Measurements from ENCODE around the gene PAX9.

Gene PAX9

DNA sequence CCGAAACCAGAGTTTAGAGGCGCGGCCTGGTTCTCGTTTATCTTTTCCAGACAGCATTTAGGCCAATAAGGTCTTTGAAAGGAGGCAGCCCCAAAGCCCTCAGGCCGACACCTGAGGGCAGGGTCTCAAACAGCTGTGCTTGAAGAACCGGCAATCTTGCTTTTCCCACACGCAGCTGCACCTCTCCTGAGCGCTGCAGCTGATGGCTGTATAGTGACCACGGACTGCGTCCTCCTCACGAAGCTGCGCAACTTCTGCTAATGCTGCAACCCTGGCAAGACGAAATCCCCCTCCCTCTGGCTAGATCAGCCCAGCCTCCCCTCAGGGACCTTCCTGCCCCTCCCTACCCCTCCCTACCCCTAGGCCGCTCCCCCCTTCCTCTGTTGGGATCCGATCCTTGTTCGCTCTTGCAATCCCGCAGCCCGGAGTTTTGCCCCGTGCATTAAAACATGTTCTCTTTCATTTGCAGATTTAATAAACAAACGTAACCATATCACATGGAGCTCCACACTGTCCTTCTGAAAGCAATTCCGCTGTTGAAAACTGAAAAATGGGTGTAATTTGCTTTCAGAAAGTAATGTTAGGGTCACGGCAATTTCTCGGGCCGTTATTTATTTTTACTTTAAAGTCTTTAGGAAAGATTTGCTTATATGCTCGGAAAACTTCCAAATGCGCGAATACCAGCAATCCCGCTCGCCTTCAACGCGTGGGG is 4.8 kb upstream of the PAX9 start:
- DNase-seq, result no peak

DNA sequence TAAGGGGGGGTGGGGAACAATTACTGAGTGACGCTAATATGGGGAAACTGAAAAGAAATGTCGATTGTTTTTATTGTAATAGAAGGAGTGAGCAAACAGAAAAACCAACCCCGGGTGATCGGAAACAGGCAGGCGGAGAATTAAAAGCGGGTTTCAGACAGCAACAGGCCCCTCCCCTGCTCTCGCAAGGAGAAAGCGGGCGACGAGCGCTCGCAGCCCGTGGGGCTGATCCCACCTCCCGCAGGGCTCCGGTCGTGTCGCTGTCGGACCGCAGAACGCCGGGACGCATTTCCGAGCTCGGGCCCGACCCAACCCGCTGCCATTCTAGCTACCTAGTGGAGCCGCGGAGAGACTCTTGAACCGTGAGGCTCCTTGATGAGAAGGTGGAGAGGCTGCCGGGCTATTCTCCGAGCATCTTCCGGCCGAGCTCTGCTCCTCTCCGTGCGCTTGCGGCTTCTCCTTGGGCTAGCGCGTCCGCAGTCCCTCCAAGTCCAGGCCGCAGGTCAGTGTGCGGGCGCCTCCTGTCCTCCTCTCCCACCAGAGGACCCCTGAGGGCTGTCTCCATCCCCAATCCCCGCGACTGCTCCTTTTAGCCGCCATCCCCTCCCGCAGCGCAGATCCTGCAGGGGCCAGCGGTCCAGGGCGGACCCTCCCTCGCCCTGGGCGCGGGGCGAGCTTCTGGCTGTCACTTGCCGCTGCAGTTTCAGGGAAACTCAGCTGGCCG is 4.1 kb upstream of the PAX9 start:
- DNase-seq, result no peak

DNA sequence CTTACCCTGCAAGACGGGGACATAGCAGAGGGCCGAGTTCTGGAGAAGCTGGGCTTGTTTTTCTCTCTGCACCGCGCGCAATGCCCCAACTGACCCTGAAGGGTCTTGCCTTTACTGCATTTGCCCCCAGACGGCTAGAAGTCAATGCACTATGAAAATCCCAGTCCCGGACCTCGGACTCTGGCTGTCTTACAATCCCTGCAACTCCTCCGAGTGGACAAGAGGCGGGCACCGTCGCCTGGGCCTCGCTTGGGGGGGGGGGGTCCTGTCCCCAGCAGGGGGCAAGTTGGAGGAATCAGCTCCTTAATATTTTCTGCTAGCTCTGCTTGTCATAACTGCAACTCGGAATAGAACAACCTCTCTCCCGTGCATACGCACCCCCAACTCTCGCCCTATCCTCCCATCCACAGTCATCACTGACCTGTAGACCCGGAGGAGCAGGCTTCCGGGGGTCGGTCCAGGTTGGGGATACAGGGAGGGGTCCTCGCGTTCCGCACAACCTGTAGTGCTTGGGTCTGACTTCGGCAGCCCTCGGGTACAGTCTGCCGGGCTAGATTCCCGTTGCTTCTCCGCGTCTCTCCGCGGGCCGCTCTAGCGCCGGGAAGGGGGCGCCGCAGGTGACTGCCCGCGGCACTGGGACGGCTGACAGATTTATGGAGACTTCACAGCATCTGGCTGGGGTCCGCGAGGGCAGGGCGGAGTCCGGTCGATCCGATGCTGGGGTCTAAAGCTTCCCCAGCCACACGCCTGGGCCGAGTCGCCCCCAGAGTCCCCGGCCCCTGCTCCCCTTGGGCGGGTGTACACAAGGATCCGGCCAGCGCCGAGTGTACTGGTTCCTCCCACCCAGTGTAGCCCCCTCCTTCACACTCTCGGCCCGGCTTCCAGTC is 3.3 kb upstream of the PAX9 start:
- DNase-seq, result no peak

DNA sequence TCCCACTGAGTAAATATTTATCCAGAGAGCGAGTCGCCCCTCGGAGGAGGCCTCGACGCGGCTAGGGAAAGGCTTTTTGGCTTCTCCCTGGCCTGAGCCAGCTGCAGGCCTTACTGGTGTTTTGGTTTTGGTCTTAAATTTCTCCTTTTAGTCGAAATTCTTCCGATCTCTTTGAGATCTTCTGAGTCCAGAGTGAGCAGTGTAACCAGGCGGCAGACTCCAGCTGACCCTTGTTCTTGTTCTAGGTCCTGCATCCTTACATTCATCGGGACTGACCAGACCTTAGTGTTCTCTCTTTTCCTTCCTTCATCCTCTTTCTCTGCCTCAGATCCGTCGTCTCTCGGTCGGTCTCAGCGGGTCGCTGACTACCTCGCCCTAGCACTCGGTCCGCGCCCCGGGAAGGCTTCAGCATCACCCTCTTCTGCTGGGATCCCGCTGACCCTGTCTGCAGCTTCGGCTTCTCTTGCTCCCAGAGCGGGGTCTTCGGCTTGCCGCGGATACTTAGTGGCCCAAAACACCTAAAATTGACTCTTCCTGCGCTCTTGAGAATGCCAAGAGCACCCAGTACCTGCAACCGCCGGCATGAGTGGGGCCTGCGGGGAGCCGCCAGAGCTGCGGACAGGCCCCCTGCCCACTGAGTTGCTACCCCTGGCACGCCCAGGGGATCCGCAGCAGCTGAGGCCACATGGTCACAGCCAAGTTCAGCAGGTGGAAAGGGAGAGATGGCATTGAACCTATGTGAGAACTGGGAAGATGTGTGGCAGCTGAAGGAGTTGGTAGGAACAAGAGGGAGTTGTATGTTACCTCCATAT is 2.4 kb upstream of the PAX9 start:
- DNase-seq, result no peak

DNA sequence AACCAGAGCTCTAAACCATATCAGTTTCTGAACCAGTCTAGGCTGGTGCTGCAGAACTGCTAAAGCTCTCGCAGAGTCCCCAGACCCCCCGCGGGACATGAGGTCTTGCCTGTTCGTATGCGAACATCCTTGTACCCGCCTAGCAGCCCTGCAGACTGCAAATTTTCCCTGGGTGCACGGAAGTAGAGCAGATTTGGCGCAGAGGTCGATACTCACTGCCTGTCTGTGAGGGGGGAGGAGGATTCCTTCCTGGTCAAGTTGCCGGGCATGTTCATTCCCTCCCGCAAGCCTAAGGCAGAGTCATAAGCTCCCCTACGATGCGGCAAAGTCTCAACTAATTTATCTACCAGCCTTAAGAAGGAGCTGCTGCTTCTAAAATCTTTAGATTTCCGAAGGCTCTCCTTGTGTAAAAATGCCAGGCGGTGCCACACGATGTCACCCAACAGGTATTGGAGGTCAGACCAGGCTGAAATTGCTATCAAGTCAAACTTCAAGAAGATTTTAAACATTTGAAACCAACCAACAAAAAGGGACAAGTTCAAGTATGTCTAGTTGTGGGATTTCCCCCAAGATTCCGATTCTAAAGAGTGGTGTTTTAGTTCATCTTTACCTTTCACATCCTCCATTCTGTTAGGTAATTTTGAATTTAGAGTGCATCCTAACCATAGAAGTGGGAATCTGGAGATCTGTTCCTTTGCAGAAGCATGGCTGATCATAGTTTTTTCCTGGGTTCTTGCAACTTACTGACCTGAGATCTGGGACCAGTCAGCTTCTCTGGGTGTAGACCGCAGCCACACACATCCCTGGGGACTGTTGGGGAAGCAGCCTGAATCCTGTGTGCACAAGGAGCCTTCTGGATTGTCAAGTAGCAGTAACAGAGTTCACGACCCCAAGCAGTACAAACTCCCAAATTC is 1.6 kb upstream of the PAX9 start:
- no peak for DNase-seq

DNA sequence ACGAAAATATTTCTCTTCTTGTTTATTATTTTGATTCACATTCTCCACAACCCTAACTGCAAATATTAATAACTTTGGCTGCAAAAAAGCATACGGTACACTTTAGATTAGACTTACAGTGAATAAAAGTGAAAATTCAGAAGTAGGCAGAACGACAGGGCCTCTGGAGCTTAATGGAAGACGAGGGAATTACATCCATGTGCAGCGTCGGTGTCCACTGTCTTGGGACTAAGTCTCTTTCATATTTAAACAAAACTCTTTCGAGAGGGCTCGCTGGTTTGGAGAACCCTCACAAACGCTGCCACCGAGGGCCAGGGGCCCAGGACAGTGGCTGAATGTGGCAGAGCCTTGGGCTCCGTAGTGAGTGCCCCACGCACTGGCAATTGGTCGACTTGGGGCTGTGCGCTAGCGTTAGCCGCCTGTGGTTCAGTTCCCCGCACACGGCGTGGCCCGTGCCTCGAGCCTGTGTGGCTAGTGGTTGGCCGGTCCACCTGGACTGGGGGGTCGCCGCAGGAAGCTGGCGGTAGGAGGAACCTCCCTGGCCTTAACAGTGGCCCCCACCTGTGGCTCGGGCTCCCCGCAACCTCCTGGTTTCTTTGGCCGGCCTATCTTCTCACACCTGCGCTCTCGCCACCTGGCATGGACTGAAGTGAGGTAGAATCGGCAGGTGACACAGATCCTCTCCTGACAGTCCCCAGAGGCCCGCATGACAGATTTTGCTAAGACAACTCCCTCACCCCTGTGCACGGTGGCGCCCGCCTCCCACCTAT is 739 bp upstream of the PAX9 start:
- no peak for DNase-seq

DNA sequence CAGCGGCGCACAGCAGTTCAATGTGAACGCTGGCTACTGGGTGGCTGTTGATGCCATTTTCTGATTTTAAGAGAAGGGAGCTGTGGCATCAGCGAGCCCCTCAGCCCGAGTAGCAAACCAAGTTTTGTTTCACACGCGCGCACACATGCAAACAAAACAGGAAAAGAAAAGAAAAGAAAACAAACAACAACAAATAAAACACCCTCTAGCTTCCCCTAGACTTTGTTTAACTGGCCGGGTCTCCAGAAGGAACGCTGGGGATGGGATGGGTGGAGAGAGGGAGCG is 540 bp downstream of the PAX9 start:
- DNase-seq, result no peak

DNA sequence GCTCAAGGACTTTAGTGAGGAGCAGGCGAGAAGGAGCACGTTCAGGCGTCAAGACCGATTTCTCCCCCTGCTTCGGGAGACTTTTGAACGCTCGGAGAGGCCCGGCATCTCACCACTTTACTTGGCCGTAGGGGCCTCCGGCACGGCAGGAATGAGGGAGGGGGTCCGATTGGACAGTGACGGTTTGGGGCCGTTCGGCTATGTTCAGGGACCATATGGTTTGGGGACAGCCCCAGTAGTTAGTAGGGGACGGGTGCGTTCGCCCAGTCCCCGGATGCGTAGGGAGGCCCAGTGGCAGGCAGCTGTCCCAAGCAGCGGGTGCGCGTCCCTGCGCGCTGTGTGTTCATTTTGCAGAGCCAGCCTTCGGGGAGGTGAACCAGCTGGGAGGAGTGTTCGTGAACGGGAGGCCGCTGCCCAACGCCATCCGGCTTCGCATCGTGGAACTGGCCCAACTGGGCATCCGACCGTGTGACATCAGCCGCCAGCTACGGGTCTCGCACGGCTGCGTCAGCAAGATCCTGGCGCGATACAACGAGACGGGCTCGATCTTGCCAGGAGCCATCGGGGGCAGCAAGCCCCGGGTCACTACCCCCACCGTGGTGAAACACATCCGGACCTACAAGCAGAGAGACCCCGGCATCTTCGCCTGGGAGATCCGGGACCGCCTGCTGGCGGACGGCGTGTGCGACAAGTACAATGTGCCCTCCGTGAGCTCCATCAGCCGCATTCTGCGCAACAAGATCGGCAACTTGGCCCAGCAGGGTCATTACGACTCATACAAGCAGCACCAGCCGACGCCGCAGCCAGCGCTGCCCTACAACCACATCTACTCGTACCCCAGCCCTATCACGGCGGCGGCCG is 1.1 kb downstream of the PAX9 start:
- no peak for DNase-seq

DNA sequence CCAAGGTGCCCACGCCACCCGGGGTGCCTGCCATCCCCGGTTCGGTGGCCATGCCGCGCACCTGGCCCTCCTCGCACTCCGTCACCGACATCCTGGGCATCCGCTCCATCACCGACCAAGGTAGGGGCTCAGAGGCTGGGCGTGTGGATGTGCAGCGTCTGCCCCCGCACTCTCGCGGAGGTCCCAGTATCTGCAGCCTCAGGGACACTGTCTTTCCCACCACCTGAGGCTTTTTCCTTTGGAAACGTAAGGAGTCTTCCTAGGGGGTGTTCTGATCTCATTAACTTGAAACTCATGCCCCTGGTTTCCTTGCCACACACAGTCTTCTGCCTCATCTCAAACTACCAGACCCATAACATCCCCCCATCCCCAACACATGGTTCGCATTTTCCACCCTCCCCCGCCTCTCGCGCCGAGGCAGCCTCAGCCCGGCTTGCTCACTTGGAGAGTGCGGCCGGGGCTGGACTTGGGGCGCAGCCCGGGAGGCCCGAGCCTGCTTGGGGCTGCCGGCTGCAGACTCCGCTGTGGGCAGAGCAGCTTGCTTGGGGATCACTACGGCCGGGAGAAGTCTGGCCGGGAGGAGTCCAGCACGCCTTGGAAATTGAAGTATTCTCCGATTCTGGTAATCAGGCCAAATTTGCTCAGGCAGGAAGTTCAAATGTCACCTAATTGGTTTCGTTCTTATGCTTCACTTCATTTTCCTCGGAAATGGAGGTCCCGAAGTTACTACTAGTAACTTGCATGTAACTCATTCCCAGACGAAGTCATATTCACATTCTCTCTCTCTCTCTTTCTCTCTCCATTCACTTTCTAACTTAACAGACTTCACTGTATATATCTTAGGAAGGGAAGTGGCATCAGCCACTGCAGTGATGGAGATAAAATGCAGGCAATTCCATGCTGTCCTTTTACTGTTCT is 2.0 kb downstream of the PAX9 start:
- no peak for DNase-seq

DNA sequence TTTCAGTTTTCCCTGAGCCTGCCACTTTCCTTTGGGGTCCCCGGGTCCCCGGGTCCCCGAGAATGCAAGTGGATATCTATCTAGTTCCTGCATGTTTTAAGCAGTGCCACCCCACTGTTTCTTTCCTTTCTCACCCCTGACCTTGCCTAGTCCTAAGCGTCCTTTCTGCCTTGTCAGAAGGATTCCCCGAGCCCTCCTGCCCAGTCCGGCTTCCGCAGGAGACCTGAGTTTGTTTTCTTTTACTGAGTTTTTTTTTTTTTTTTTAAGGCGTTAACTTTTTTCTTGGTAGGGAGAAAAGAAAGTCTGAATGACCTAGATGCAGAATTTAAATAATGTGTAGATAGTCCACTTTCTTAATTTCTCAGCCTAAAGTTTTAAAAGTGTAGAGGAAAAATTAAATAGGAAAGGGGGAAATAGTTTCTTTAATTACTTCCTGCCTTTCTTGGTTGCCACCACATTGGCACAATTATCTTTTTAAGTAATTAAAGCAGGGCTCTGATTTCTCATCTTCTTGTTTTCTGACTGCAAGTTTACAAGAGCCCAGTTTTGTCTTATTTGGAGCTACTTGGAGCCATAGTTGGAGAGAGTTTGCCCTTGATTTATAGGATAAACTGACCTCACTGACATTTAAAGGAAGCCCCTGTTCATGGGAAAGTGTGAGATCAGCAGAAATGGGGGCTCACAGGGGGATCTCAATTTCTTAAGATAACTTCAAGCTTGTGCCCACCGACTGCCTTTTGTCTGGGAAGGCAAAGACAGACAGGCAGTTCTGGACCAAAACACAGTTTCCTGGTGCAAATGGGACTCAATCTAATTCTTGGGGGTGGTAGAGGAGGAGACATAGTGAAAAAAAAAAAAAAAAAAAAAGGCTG is 2.9 kb downstream of the PAX9 start:
- no peak for DNase-seq

DNA sequence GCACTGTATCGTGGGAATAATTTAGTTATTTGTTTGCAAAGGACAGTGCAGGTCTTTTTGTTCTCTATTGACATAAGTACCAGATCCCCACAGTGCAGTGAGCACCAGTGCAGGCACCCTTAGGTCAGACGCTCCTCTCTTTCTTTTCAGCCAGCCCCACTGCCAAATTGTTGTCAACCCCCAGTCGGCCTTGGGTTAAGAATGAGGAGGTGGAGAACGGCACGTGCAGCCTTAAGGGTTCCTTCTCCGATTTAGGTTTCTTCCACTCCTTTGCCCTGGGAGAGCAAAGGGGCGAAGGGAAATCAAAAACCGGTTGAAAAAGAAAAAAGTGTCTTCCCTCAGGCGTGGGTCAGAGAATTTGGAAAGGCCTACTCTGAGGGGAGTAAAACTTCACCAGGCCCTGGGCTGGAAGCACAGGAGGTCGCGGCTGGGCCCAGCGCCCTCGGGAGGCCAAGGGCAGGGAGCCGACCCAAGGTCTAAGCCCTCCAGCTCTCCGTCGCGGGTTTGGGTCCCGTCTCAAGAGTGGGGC is 4.3 kb downstream of the PAX9 start:
- no peak for DNase-seq

DNA sequence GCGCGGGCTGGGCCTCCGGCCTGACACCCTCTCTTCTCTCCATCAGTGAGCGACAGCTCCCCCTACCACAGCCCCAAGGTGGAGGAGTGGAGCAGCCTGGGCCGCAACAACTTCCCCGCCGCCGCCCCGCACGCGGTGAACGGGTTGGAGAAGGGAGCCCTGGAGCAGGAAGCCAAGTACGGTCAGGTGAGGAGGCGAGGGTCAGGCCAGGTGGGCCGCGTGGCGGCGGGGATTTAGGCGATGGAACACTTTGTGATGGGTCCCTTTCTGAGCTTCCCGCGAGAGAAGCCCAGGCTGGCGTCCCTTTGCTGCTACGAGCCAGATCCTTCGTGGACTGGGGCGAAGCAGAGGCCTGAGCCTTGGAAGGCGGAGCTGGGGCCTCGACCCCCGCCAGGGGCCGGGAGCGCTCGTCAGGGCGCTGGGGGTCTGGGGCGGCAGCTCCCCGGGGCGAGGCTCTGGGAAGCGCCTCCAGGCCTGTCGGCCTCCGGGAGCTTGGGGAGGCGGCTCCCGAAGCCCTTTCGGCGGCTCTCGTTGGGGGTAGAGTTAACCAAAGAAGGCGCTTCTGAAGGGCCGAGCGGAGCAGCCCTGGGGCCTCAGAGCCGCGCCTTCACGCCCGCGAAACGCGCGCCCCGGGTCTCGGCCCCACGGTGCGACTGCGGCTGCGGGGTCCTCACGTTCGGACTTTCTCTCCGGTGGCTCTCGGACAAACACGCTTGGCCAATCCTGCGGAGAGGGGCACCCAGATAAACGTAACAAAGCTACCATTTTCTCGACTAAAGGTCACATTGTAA is 5.0 kb downstream of the PAX9 start:
- DNase-seq, result no peak

DNA sequence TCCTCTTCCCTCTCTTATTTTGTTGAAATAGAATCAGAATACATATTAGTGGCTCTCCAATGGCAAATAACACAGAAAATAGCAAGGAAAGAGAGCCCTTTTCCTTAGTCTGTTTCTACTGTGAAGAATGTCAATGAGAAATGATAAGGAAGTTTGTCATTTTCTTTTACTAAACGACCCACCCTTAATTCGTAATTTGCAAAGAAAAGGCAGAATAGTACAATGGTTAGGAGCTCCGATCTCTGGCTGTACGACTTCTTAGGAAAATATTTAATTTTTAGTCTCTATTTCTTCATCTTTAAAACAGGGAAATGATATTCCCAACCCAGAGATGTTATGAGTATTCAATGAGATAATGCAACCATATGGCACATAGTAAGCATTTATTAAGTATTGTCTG is 6.0 kb downstream of the PAX9 start:
- DNase-seq, result no peak

DNA sequence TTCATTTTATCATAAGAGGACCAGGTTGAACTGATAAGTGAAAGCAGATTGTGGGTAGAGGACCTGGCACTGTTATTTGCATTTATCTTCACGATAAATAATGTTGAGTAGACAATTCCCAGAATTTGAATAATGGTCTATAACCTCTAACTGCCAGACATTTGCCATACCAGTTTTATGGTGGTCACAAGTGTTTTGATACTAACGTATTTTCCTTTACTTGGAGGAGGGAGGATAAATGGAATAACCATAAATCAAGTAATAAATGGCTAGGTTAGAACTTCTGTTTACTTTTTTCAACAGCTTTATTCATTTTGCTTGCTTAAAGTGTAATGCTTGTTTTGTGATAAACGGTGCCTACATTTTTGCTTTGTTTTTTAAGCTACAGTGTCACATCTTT is 9.5 kb downstream of the PAX9 start:
- no peak for DNase-seq

DNA sequence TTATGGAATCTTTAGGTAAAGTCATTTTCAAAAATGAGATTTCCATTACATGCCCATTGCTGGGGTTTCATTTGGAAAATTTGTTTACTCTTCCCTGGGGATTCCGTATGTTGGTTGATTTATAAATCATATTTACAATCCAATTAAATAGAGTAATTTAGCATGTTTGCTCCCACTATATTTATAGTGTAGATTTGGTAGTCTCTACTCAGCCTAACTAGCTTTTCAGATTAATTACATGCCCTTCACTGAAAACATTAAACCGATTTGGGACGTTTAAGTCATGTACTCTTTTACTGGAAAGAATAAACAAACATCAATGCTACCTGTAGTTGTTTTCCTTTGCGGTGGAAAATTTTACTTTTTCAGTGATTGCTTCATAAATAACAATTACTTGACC is 10.4 kb downstream of the PAX9 start:
- DNase-seq, result no peak

DNA sequence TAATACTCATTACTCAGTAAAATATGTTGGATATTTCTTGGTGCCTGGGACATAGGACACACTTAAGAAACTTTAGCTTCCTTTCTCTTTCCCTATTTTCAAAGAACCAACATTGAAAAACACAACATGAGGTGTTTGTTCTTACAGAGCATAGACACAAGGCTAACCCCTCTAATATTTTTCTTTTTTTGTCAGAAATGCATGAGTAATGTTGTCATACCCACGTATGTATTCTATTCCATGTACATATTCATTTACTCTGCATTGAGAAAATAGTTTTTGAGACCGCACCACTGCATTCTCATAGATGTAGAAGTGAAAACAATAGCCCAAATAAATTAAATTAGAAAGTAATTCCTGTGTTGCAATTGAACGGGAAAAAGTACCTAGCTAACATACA is 13.0 kb downstream of the PAX9 start:
- no peak for DNase-seq

DNA sequence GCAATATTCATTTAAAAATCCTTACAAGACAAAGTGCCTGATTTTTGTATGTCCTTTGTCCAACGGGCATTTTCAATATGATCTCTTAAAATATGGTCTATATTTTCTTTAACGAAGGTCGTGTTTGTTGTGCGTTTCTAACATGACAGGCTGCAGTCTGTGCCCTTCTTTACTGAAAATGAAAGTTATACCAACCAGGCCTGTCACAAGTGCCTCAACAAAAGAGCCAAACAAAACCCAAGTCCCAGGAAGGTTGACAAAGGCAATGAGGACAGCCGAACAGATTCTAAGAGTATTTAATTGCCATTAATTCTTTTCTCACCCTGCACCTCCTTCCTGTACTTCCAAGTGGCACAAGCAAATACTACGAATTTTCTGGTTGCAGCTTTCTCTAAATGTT is 13.9 kb downstream of the PAX9 start:
- no peak for DNase-seq

All from CD4-positive, alpha-beta T cell treated with Interleukin-4 for 1 hour (primary cell).